Stimulated activated CD8-positive, alpha-beta memory T cell treated with anti-CD3 and anti-CD28 coated beads, Interleukin-4, amount 100 ng/mL, for 24 hours (primary cell): ENCODE measurements around the gene TMEM218.
A peak's percentile ranks its signal among the peaks of the same experiment; 100 is the strongest.

Experiments
- DNase-seq: peaks from one replicate; pipeline ENCODE4 v3.0.0-alpha.2; 2020; ENCODE audit warnings: low read depth

The TMEM218 gene

DNA sequence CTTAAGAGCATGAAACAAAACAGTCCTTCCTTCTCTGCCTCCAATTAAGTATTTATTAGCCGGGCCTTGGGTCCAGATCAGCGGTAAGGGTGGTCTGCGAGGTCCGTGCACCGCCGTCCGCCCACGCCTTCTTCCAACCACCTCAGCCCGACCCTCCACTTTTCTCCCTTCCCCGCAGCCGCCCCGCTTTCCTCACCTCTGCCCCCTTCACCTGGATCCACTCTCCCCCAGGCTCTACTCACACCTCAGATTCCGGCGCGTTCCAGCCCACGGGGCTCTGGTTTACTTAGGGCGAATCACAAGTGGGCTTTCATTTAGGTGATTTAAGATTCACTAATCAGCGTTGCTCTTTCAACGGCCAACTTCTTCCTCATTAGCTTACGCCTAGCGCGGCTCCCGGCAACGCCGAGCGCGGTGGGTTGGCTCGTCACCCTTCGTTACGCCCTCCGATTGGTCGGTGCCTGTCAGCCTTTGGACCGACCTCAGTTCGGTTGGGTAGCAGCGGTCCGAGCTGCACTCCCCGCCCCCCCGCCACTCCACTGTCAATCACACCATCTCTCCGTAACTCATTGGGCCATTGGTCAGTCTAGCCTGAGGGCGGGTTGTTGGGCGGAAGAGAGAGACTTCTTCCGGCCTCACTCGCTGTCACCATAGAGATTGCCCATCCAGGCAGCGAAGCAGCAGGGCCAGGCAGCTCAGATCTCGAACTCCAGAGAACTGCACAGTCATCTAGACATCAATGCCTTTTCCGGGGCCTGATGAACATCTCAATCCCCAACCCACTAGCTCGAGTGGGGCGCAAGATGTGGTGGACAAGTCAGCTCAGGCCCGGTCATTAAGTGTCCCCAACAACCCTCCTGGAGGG lies at the start of gene TMEM218:
Gene TMEM218, minus strand, starts transcription at position 284 of the 865 bp plus-strand sequence. CDS start 9,385 bp downstream, outside the sequence.
- DNase-seq, result peak; percentile 95

DNA sequence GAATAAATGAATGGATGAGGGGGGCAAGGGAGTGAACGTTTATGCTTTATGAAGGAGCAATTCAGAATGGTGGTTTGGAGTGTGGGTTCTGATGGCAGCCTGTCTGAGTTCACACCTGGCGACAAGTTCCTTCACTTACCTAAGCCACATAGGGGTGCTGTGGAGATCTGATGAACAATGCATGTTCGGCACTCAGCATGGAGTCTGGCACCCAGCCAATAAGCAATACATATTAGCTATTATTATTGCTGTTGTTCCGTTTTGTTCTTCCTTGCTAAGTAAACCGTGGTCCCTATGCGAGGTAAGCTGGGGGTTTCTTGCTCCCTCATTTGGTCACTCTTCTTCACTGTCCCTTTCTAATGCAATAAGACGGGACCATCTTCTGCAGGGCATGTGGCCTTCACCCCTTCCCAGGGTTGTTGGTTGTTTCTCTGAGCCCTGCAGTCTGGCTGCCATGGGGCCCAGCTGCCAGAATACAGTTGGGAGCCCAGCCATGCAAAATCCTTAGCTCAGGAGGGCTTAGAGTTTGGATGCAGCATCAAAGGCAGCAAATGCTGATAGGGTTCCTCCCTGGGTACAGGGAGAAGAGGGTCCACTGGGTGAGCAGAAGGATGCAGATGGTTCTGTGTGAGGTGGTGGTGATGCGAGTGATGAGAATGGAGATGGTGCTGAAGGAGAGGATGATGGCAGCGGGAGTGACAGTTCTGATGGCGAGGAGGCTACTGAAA lies 46.7 kb upstream of the TMEM218 start:
- DNase-seq, result no peak

GRCh38 chr11:125157118-125157733 lies 45.8 kb upstream of the TMEM218 start:
- no peak for DNase-seq

DNA sequence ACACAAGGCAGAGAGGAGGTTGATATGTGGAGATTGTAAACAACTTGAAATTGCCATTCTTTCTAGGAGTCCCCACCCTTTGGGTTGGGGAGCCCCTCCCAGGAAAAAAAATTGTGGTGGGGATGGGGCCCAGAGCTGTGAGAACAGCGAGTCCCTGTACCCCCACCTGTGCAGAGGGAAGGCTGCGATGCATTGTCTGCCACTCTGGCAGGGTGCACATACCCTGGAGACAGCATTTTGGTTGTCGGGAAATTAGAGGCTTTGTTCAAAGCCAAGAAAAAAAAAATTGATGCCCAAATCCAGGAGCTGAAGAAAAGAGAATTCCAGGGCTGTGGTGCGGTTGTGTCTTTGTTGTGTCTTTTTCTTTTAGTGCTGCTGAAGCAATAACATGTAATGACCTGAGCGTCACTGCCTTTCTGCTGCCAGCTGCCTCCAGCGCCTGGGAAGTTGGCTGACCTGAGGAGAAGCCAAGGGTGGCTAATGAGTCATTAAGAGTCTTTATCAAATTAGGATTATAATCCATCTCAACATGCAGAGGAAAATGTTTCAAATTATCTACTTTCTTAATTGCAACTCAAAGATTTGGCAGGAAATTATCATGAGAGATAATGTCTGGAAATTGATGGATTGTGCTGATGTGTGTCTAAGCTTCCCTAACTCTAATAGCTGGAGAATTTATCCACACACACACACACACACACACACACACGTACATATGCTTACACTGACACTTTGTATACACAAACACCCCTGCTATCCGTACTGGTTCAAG lies 45.1 kb upstream of the TMEM218 start:
- DNase-seq, result no peak

DNA sequence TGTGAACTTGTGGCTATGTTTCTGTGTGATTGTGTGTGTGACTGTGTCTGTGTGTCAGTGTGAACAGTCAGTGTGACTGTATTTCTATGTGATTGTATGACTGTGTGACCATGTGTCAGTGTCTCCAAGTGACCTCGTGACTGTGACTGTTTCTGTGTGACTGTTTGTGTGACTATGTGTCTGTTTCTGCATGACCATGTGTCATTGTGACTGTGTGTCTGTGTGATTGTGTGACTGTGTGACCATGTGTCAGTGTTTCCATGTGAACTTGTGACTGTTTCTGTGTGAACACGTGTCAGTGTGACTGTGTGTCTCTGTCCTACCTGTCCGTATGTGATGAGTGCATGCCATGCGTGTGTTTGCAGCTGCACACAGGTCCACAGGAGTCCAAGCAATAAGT lies 44.3 kb upstream of the TMEM218 start:
- DNase-seq, result no peak

DNA sequence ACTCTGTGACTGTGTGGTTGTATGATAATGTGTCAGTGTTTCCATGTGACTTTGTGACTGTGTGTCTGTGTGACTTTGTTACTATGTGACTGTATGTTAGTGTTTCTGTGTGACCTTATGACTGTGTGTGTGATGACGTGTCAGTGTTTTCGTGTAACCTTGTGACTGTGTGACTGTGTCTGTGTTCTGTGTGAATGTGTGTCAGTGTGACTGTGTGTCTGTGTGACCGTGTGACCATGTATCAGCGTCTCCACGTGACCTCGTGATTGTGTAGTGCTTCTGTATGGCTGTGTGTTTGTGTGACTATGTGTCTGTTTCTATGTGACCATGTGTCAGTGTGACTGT lies 43.6 kb upstream of the TMEM218 start:
- DNase-seq, result no peak

- DNase-seq, result no peak
Measured at GRCh38 chr11:125154378-125155099, 43.1 kb upstream of the TMEM218 start.

DNA sequence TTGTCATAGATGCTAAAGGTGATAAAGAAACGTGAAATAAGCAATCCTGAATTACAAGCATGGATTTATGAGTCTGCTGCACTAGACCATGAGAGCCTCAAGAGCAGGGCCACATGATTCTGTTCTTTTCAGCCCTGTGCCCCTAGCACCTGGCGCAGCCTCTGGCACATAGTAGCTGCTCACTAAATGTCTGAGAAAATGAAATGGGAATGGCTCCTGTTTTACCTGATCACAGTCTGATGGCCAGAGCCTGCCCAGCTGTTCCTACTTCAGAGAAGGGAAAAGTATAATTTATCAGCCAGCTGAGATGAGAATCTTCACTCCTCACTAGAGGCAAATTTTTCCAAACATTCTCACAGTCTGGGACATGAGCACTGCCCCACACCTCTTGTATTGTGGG lies 42.4 kb upstream of the TMEM218 start:
- no peak for DNase-seq

GRCh38 chr11:125148743-125149142 lies 37.3 kb upstream of the TMEM218 start:
- no peak for DNase-seq

DNA sequence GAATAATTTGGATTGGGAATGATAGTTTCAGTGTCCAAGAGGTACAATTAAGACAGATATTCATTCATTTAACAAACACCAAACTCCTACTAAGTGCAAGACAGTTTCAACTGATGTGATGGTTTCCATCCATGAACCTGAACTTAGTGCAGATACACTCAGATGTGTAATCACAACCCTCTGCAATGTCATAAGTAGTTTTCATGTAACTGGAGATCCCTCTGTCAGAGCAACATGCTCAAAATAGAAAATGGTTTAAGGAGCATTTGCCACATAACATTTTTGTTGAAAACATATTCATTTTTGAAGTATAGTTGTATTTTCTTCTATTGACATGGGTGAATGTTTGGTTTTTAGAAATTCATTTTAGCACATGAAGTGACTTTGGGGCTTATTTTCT lies 36.6 kb upstream of the TMEM218 start:
- DNase-seq, result no peak

GRCh38 chr11:125147280-125147679 lies 35.9 kb upstream of the TMEM218 start:
- no peak for DNase-seq

GRCh38 chr11:125146232-125146631 lies 34.8 kb upstream of the TMEM218 start:
- DNase-seq, result no peak

GRCh38 chr11:125141686-125142535 lies 30.5 kb upstream of the TMEM218 start:
- DNase-seq, result peak; percentile 38

DNA sequence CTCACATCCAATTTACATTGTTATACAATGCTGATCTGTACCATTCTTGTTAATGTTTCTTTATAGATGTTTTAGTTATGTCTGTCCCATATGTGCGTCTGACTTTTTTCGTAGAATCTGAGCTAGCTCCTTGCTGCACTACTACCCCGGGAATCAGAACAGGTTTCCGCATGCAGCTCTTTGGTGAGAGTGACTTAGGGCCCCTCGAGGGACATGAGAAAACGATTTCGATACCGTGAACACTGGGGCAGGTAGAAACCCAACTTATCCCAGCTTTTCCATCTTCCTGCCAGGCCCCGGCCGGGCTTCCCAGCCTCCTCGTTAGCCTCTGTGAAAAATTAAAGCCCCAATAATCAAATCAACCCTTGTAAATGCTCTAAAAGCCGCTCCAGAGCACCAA lies 29.8 kb upstream of the TMEM218 start:
- no peak for DNase-seq

DNA sequence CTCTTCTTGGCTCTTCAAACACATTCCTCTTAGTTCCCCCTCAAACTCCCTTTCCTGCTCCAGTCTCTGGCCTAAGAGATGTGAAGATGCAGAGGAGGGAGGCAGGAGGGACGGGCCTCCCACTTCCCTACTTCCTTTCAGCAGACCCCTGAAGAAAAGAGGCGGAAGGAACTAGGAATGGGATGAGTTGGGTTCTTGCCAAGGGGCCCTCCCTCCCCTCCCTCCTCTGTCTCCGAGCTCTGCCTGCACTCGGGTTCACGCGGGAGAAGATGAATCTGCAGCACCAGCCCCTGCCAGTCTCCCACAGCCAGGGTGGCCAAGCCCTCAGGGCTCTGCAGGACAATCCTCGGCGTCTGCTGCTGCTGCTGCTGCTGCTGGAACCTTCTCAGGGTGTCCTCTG lies 28.8 kb upstream of the TMEM218 start:
- DNase-seq, result no peak

- DNase-seq, result no peak
Measured at GRCh38 chr11:125139778-125140177, 28.4 kb upstream of the TMEM218 start.

DNA sequence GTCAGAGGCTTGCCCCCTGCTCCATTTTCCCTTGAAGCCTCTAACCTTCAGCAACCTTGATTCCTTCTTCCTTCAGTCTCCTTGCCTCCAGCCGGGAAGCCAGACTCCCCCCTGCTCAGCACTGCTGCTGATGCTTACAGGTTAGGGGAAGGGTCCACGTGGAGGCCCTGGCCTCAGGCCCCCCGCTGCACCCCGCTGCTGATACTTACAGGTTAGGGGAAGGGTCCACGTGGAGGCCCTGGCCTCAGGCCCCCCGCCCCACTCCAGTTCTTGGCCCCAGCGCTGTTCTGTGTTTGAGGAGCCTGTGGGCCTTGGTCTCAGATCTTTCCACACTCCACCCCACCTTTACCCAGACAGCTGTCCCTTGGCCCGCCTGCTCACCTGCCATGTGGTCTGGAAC lies 27.5 kb upstream of the TMEM218 start:
- DNase-seq, result no peak

- DNase-seq, result no peak
Measured at GRCh38 chr11:125136001-125136400, 24.6 kb upstream of the TMEM218 start.

GRCh38 chr11:125132596-125132995 lies 21.2 kb upstream of the TMEM218 start:
- DNase-seq, result no peak

- DNase-seq, result no peak
Measured at GRCh38 chr11:125132071-125132470, 20.6 kb upstream of the TMEM218 start.
